Upper lobe of left lung (tissue), 4 donors: ENCODE measurements around the gene ADGRG1.

Source experiments
- CTCF ChIP-seq, 6 experiments: fragments of 450-650 bp in 4 of 6; fragments of 200-600 bp in 2 of 6; sonication (generic) in 2 of 6; IDR thresholded peaks; one replicate each; pipeline ENCODE4 v1.5.1; 2016 to 2019; ENCODE audit warnings: antibody characterized with exemption in 6 of 6
- EP300 ChIP-seq, 4 donors: sonication (generic); formaldehyde crosslinking; IDR thresholded peaks; one replicate each; pipeline ENCODE4 v1.5.1; 2017; ENCODE audit warnings: antibody characterized with exemption in 4 of 4, control low read depth in 2 of 4
- POLR2AphosphoS5 ChIP-seq, 2 donors: sonication (generic); formaldehyde crosslinking; IDR thresholded peaks; one replicate each; pipeline ENCODE4 v1.5.1; 2017; ENCODE audit warnings: antibody characterized with exemption in 2 of 2

GRCh38 chr16:57686577-57686976 lies 58.1 kb downstream of the ADGRG1 start:
- no peak for TF ChIP-seq CTCF (IDR thresholded peaks at IDR 0.05)
- no peak for TF ChIP-seq POLR2AphosphoS5 (IDR thresholded peaks at IDR 0.05)
- no peak for TF ChIP-seq EP300 (IDR thresholded peaks at IDR 0.05)
